ENCODE results near the gene MADCAM1. TPM values are rescaled to one million over a fixed set of nuclear protein-coding genes. Genes with fewer than 3 reads are reported as not detected.

The MADCAM1 gene
- total and polyA plus RNA-seq, 10 of the 15 experiments (the other 5 are each of a cell fraction or from before 2014, with no cell fraction given): 0.06 to 0.32 (median 0.31) TPM; not detected in 5

- 87% methylated on average over 29 of the region's 39 CpGs for WGBS (ENCODE audit: insufficient coverage, insufficient replicate concordance, low lambda C conversion rate, missing lambda C conversion rate)
- ATAC-seq (no peak), DNase-seq (ENCODE audit: low read depth, low spot score) (no peak), FAIRE-seq (no peak)
- Histone ChIP-seq H3K9me3 (replicated peaks; ENCODE audit: control insufficient read depth, insufficient read depth, low read length) (no peaks in the 10 kb centered on the region; the same call in 2 of the 3 replicates), H3K4me3 (no peak overlapping the region), H3K4me2 (ENCODE audit: control insufficient read depth, insufficient read depth) (no peak overlapping the region), H2AFZ (ENCODE audit: control insufficient read depth, low read depth, low read length) (no peak overlapping the region), H4K20me1 (ENCODE audit: control insufficient read depth, insufficient read depth) (no peaks in the 10 kb centered on the region), H3K4me1 (ENCODE audit: control insufficient read depth, insufficient read depth, low read length) (no peaks in the 10 kb centered on the region), H3K9ac (ENCODE audit: control insufficient read depth, insufficient read depth, low read length) (no peak overlapping the region), H3K36me3 (ENCODE audit: control insufficient read depth in 2 of 2, insufficient read depth in 2 of 2, low read length in 1 of 2) (no peaks in the 10 kb centered on the region), H3K27ac (ENCODE audit: control insufficient read depth, insufficient read depth) (no peak overlapping the region), H3K79me2 (ENCODE audit: control insufficient read depth, insufficient read depth, low read length) (no peaks in the 10 kb centered on the region), H3K27me3 (replicated peaks in 1 of 2; ENCODE audit: control insufficient read depth in 2 of 2, insufficient read depth in 2 of 2, low read length in 1 of 2) (no peaks in the 10 kb centered on the region)
- CTCF ChIA-PET: no interaction called here
- POLR2A ChIA-PET: no interaction called here
- RAD21 ChIA-PET (ENCODE audit: unreplicated experiment): no interaction called here
- in situ Hi-C loops (cut with MboI) (no loop called here), intact Hi-C loops (cut with micrococcal nuclease; ENCODE audit: unreplicated experiment) (no loop called here)
- SMC1A ChIA-PET (ENCODE audit: uncharacterized antibody, unreplicated experiment): no interaction called here
- BruUV-seq (replicated peaks): no TSS peak
- TF ChIP-seq BACH1 (IDR thresholded peaks at IDR 0.05; ENCODE audit: borderline replicate concordance): no peak
- TF ChIP-seq CREB1 (IDR thresholded peaks at IDR 0.05; ENCODE audit: low read depth): no peak
- no peak for TF ChIP-seq ZZZ3 (IDR thresholded peaks at IDR 0.05; ENCODE audit: control insufficient read depth, insufficient read length, low read depth)
- TF ChIP-seq CHD2 (IDR thresholded peaks at IDR 0.05; ENCODE audit: borderline replicate concordance, low read depth, low read length): no peak
- TF ChIP-seq USF1 (IDR thresholded peaks at IDR 0.05; ENCODE audit: borderline replicate concordance, extremely low read length, insufficient read depth, low read depth, low read length): no peak
These were observed 41.1 kb upstream of the MADCAM1 start for GRCh38 chr19:455031-455705.
